Measurements from ENCODE around the gene MTSS2.
A peak's percentile ranks its signal among the peaks of the same experiment; 100 is the strongest.
"Not testable (repeated sequence)": the region's sequence is repeated elsewhere in the genome, so short reads cannot be mapped to it uniquely, and the experiment has no call there.

MTSS2 gene

GRCh38 chr16:70653809-70654771 lies 31.8 kb downstream of the MTSS2 start:
- peak; percentile 61 for DNase-seq (ENCODE audit: low read depth)

DNA sequence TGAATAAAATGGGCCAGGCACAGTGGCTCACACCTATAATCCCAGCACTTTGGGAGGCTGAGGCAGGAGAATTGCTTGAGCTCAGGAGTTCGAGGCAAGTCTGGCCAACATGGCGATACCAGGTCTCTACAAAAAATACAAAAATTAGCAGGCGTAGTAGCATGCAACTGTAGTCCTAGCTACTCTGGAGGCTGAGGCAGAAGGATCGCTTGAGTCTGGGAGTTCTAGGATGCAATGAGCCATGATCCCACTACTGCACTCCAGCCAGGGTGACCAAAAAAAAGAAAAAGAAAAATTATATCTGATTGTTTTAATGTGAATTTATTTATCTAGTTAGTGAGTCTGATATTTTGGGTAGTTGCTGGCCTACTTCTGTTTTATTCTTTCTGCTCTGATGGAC lies 32.4 kb downstream of the MTSS2 start:
- no peak for DNase-seq (ENCODE audit: low read depth)

GRCh38 chr16:70652322-70652721 lies 33.5 kb downstream of the MTSS2 start:
- DNase-seq (ENCODE audit: low read depth): no peak

DNA sequence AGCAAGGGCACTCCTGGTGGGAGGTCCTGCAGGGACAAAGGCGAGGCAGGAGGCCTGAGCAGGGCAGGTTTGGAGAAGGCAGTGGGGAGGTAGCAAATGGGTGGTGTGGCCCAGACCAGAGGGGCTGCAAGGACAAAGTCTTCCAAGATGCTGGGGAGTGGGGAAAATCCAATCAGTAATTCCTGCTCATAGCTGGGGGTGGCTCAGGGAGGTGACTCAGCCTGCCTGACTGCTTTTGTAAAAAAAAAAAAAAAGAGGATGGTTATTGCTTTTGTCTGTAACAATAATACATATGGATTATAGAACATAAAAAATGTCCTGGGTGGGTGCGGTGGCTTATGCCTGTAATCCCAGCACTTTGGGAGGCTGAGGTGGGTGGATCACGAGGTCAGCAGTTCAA lies 34.3 kb downstream of the MTSS2 start:
- DNase-seq (ENCODE audit: low read depth): no peak

DNA sequence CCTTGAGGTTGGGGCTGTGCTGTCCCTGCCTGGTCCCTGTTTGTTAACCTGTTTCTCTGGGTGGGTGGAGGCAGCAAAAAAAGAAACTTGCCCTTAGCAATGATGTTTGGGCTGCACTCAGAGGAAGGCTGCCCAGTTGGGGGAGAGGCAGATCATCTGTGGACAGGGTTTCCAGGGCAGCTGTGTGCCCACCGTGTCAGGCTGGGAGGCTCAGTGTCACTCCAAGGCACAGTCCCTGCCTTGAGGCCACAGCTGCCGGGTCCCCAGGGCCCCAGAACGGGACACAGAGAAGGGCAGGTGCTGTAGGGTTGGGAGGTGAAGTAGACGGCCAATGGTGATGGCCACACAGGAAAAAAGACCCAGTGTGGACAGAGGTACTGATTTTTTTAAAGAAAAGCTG lies 35.6 kb downstream of the MTSS2 start:
- no peak for DNase-seq (ENCODE audit: low read depth)

DNA sequence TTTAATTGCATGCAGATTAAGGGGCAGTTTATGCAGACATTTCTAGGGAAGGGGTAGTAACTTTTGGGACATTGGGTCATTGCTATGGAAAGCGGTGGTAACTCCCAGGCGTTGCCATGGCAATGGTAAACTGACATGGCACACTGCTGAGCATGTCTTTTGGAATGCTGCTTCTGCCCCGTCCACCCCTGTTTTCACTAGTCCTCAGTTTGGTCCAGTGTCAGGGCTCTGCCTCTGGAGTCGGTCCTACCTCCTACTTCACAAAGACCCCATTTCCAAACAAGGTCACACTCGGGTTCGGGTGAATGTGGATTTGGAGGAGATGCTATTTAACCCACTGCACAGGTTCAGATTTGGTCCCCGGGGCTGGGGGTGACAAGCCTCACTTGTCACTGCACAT lies 36.6 kb downstream of the MTSS2 start:
- no peak for DNase-seq (ENCODE audit: low read depth)

DNA sequence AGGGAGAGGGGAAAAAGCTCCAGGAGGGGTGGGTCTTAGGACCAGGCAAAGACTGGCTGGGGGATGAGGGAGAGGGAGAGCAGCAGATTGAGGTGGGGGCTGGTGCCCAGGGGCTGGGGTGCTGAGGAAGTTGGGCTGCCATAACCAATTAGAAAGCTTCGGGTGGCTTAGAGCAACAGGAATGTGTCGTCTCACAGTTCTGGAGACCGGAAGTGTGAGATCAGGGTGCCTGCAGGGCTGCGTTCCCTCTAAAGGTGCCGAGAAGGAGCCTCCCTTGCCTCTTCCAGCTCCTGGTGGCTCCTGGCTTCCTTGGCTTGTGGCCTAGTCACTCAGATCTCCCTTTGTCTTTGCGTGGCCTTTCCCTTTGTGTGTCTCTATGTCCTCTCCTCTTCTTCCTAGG lies 37.2 kb downstream of the MTSS2 start:
- no peak for DNase-seq (ENCODE audit: low read depth)

DNA sequence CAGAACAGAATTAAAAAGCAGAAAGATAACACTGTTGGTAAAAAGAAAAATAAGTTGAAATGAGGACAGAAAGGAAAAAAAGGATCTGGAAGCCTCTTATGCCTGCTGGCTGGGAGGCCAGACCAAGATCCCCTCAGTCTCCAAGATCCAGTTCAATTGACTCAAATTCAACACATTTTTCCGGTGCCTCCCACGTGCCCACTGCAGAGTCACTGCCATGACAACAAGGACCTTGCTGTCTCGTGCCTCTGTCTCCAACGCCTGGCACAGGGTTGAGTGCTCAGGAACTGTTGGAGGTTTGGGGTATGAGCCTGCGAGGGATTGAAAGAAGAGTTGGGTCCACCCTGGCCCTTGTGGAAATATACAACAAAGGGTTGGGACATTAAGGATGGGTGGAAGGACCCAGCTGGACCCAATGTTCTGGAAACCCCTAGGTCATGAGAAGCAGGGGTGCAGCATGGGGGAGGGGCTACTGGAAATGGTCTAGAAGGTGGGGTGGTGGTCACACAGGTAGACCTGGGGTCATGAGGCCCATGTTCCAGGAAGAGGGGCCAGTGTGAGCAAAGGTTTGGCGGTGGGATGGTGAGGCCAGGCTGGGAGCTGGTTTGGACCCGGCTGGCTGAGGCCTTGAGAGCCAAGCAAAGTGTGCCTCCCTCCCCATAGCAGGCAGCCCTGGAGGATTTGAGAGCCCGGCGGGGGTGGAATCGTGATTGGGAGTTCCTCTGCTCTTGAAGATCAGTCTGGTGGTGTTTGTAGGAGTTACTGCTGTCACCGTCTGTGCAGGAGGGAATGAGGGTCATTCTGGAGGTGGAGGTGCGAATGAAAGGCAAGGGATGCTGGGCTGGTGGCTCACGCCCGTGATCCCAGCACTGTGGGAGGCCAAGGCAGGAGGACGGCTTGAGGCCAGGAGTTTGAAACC lies 38.2 kb downstream of the MTSS2 start:
- DNase-seq (ENCODE audit: low read depth): no peak

- DNase-seq (ENCODE audit: low read depth): no peak
Measured at GRCh38 chr16:70646260-70647241, 39.3 kb downstream of the MTSS2 start, which contains the start of gene IL34. Gene IL34, plus strand, starts transcription at chr16:70646559. Its CDS starts 389 bp downstream, at chr16:70646948.

GRCh38 chr16:70644763-70645597 lies 40.9 kb downstream of the MTSS2 start:
- DNase-seq (ENCODE audit: low read depth): no peak

DNA sequence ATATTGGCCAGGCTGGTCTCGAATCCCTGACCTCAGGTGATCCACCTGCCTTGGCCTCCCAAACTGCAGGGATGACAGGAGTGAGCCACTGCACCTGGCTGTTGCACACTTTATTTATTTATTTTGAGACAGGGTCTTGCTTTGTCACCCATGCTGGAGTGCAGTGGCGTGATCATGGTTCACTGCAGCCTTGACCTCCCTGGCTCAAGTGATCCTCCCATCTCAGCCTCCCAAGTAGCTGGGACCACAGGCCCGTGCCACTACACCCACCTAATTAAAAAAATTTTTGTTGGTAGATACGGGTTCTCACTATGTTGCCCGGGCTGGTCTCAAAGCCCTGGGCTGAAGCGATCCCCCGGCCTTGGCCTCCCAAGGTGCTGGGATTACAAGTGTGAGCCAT lies 42.6 kb downstream of the MTSS2 start:
- not testable (repeated sequence) for DNase-seq (ENCODE audit: low read depth)

DNA sequence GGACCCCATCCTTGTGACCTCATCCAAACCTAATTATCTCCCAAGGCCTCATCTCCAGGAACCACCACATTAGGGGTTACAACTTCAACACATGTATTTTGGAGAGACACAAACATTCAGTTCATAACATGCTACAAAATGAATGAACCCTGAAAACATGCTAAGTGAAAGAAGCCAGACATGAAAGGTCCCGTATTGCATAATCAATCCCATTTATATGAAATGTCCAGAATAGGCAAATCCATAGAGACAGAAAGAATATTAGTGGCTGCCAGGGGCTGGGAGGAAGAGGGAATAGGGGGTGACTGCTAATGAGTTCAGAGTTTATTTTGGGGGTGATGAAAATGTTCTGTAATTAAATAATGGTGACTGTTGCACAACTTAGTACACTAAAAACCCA lies 43.2 kb downstream of the MTSS2 start:
- DNase-seq (ENCODE audit: low read depth): no peak

DNA sequence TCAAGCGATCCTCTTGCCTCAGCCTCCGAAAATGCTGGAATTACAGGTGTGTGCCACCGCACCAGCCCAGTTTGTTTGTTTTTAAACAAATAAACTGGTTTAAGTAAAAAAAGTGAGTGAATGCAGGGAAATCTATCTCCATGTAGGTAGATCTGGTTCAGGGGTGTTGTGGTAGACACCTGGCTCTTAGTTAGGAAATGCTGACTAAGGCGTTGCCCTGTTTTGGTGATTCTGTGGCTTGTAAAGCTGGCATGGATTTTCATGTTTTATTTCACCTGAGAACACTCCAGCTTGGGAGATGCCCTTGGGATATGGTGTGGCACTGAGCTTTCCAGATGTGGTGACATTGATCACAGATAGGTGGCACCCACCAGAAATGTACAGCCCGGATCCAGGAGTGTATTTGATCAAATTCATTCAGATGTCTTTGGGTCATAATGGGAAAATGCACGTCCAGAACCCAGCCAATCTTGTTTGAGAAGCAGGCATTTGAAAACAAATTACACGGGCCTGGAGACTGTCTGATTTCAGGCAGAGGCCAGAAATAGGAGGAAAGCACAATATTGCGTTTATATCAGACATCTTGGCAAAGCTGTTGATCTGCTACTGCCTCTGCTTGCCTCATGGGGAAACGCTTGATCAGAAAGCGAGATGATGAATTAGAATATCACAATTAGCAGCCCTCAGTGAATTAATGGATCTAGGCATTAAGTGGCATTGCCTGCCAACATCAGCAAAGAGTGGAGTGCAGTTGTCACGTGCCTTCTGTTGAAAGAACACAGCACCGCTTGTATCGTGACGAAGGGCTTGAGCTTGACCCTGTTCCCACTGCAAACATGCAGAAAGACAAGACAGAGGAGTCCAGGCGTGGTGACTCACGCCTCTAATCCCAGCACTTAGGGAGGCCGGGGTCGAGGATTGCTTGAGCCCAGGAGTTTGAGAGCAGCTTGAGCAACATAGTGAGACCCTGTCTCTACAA lies 46.8 kb downstream of the MTSS2 start:
- no peak for DNase-seq (ENCODE audit: low read depth)

Measured in T follicular helper cell (primary cell).